ENCODE results near the gene YBEY. TPM values are rescaled to one million over a fixed set of nuclear protein-coding genes. Genes with fewer than 3 reads are reported as not detected.

Gene YBEY
- total RNA-seq (2014; rRNA removed; shearing (Covaris generic)) (18.3 and 24.5 TPM in 2 replicates), total RNA-seq (2022) (22.8 and 23.5 TPM in 2 replicates), Bru-seq, nascent RNA (percentile 60 among the genes with signal in this experiment), BruChase-seq, experiment 1, labeled RNA remaining after a 6-hour chase (percentile 66 among the genes with signal in this experiment), BruChase-seq, experiment 2, labeled RNA remaining after a 2-hour chase (percentile 72 among the genes with signal in this experiment)
- long read RNA-seq, transcript YBEY-206 (5 exons, 744 nt): major isoform, 8 of 12 reads
- long read RNA-seq, partial matches to known transcripts: 1 of 12 reads
- long read RNA-seq, other reads (novel, unspliced or antisense): 2 of 12 reads

- ChIA-PET POLR2A (interaction anchor here (1.0 kb wide), 1 partner anchor 51 kb away, joined by 3 read pairs; no protein-coding TSS in a partner anchor), CTCF (ENCODE audit: unreplicated experiment) (no interaction called here)
- intact Hi-C loops (cut with micrococcal nuclease; ENCODE audit: unreplicated experiment): loop anchor here (1.0 to 5.0 kb wide), 2 partner anchors 38 to 59 kb away; partner anchors contain the start of genes LSS and PCNT
- H3K9me2 ChIP-seq (ENCODE audit: insufficient read depth, low read length): no peaks in the 10 kb centered on the region
- no peaks in the 10 kb centered on the region for H3K9me3 ChIP-seq (ENCODE audit: low read length)
- peaks cover 25% of the 10 kb centered on the region; the same call in 1 of the 2 replicates for H4K20me1 ChIP-seq (ENCODE audit: insufficient read depth, low read length)
- no peak for TF ChIP-seq EZH2phosphoT487 (IDR thresholded peaks at IDR 0.05; ENCODE audit: borderline replicate concordance, low read depth, low read length)
- TF ChIP-seq, protein P1, sequence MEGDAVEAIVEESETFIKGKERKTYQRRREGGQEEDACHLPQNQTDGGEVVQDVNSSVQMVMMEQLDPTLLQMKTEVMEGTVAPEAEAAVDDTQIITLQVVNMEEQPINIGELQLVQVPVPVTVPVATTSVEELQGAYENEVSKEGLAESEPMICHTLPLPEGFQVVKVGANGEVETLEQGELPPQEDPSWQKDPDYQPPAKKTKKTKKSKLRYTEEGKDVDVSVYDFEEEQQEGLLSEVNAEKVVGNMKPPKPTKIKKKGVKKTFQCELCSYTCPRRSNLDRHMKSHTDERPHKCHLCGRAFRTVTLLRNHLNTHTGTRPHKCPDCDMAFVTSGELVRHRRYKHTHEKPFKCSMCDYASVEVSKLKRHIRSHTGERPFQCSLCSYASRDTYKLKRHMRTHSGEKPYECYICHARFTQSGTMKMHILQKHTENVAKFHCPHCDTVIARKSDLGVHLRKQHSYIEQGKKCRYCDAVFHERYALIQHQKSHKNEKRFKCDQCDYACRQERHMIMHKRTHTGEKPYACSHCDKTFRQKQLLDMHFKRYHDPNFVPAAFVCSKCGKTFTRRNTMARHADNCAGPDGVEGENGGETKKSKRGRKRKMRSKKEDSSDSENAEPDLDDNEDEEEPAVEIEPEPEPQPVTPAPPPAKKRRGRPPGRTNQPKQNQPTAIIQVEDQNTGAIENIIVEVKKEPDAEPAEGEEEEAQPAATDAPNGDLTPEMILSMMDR (conservative IDR thresholded peaks at IDR 0.05; ENCODE audit: low read length): peak; percentile 60
- peak within 1 kb of the TSS; percentile 86 for H3K4me2 ChIP-seq (ENCODE audit: low read length)
- BruUV-seq (replicated peaks): no TSS peak
- H3K4me1 ChIP-seq (ENCODE audit: insufficient read depth, low read length, poor library complexity, severe bottlenecking): peaks cover 45% of the 10 kb centered on the region
- peak within 1 kb of the TSS; percentile 78 for H3K27ac ChIP-seq (ENCODE audit: low read depth, low read length, poor library complexity, severe bottlenecking)
- peak within 1 kb of the TSS; percentile 78 for H3K4me3 ChIP-seq (ENCODE audit: low read depth, low read length, poor library complexity, severe bottlenecking)
- peaks cover 58% of the 10 kb centered on the region for H3K79me2 ChIP-seq (ENCODE audit: insufficient read depth, low read depth, low read length)
- peaks cover 34% of the 10 kb centered on the region for H3K36me3 ChIP-seq (ENCODE audit: insufficient read depth, low read length)
- peak within 1 kb of the TSS; percentile 67; the same call in 1 of the 2 replicates for H2AFZ ChIP-seq (ENCODE audit: low read length)
- peak; percentile 92 for DNase-seq (ENCODE audit: low spot score)
Observed at GRCh38 chr21:46285761-46286647, at the start of gene YBEY. Gene YBEY (plus strand): TSS chr21:46286342. CDS start chr21:46286914, 572 bp downstream.

DNA sequence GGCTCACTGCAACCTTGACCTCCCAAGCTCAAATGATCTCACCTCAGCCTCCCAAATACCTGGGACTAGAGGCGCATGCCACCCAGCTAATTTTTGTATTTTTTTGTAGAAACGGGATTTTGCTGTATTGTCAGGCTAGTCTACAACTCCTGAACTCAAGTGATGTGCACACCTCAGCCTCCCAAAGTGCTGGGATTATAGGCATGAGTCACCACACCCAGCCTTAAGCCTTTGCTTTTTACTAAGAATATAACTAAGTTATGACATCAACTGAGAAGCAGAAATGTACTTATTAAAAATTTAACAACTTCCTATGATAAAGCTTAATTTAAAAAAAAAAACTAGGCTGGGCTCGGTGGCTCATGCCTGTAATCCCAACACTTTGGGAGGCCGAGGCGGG lies 48.7 kb upstream of the YBEY start:
- no peaks in the 10 kb centered on the region for H3K4me1 ChIP-seq (ENCODE audit: insufficient read depth, low read length, poor library complexity, severe bottlenecking)
- BruUV-seq (replicated peaks): no TSS peak
- ChIA-PET POLR2A (no interaction called here), CTCF (ENCODE audit: unreplicated experiment) (no interaction called here)
- no peak for TF ChIP-seq EZH2phosphoT487 (IDR thresholded peaks at IDR 0.05; ENCODE audit: borderline replicate concordance, low read depth, low read length)
- TF ChIP-seq, protein P1 (conservative IDR thresholded peaks at IDR 0.05; ENCODE audit: low read length): no peak
- peaks cover 83% of the 10 kb centered on the region for H3K36me3 ChIP-seq (ENCODE audit: insufficient read depth, low read length)
- H3K79me2 ChIP-seq (ENCODE audit: insufficient read depth, low read depth, low read length): peaks cover 5% of the 10 kb centered on the region; the same call in 1 of the 2 replicates
- no peak overlapping the region for H3K27ac ChIP-seq (ENCODE audit: low read depth, low read length, poor library complexity, severe bottlenecking)
- H3K4me3 ChIP-seq (ENCODE audit: low read depth, low read length, poor library complexity, severe bottlenecking): no peak overlapping the region
- 0 out of 2 replicates have a peak, but pooled peaks cover 5% of the 10 kb centered on the region for H4K20me1 ChIP-seq (ENCODE audit: insufficient read depth, low read length)
- intact Hi-C loops (cut with micrococcal nuclease; ENCODE audit: unreplicated experiment): no loop called here
- no peaks in the 10 kb centered on the region for H3K9me2 ChIP-seq (ENCODE audit: insufficient read depth, low read length)
- DNase-seq (ENCODE audit: low spot score): no peak
- no peak overlapping the region for H3K4me2 ChIP-seq (ENCODE audit: low read length)
- H2AFZ ChIP-seq (ENCODE audit: low read length): no peak overlapping the region
- H3K9me3 ChIP-seq (ENCODE audit: low read length): no peaks in the 10 kb centered on the region
